A673 (cell line): ENCODE results near the gene TREX2. TPM values are rescaled to one million over a fixed set of nuclear protein-coding genes. Genes with fewer than 3 reads are reported as not detected.

Source experiments
- BruUV-seq: library from RNA; stranded (reverse); fragments of 400-500 nt; replicated peaks from 2 replicates; lab custom pipeline; 2021; lab: Mats Ljungman, UMichigan
- CTCF ChIA-PET: fragments of 300-600 bp; sonication (Branson Sonifier 250); formaldehyde crosslinking; loops from one replicate; lab custom pipeline; 2022; ENCODE audit warnings: antibody characterized with exemption; lab: Charles Lee
- POLR2A ChIA-PET: fragments of 300-600 bp; sonication (Branson Sonifier 250); formaldehyde crosslinking; loops from one replicate; lab custom pipeline; 2022; ENCODE audit warnings: antibody characterized with exemption; ENCODE audit not compliant: low non-redundant PET; lab: Charles Lee
- DNase-seq: peaks from one replicate; pipeline ENCODE4 v3.0.0-alpha.2; 2015; ENCODE audit warnings: low spot score
- H3K27ac ChIP-seq: fragments of 200-600 bp; sonication (generic); 2 replicates; pipeline ENCODE4 v1.5.1; 2016; ENCODE audit warnings: mixed run types, low read depth, mild to moderate bottlenecking, mixed read lengths, antibody characterized with exemption, low read length; ENCODE audit not compliant: poor library complexity, severe bottlenecking
- H3K27me3 ChIP-seq: fragments of 200-600 bp; sonication (generic); replicated peaks from 2 replicates; pipeline ENCODE4 v1.6.1; 2017; ENCODE audit warnings: mixed run types, low read depth, mild to moderate bottlenecking, mixed read lengths, antibody characterized with exemption, low read length; ENCODE audit not compliant: insufficient read depth, poor library complexity
- H3K36me3 ChIP-seq: fragments of 200-600 bp; sonication (generic); 2 replicates; pipeline ENCODE4 v1.6.1; 2016; ENCODE audit warnings: mixed run types, mild to moderate bottlenecking, mixed read lengths, antibody characterized with exemption, low read length; ENCODE audit not compliant: insufficient read depth, poor library complexity, severe bottlenecking
- H3K4me1 ChIP-seq: fragments of 200-600 bp; sonication (generic); 2 replicates; pipeline ENCODE4 v1.6.1; 2017; ENCODE audit warnings: mixed run types, mild to moderate bottlenecking, mixed read lengths, antibody characterized with exemption, low read length; ENCODE audit not compliant: insufficient read depth, poor library complexity, severe bottlenecking
- H3K4me3 ChIP-seq: fragments of 200-600 bp; sonication (generic); 2 replicates; pipeline ENCODE4 v1.5.1; 2016; ENCODE audit warnings: low read depth, mixed run types, mild to moderate bottlenecking, mixed read lengths, low read length; ENCODE audit not compliant: poor library complexity, severe bottlenecking
- H3K9me3 ChIP-seq: fragments of 200-600 bp; sonication (generic); 2 replicates; pipeline ENCODE4 v1.6.1; 2016; ENCODE audit warnings: mixed run types, low read depth, mild to moderate bottlenecking, mixed read lengths, antibody characterized with exemption, low read length; ENCODE audit not compliant: poor library complexity, severe bottlenecking
- CTCF ChIP-seq: fragments of 300-800, 200-600 bp; sonication (generic); conservative IDR thresholded peaks from 2 replicates; pipeline ENCODE4 v1.5.1; 2017; ENCODE audit warnings: low read depth, mild to moderate bottlenecking, antibody characterized with exemption, low read length, moderate library complexity, mixed read lengths
- EZH2 ChIP-seq: fragments of 200-600 bp; sonication (generic); IDR thresholded peaks from 2 replicates; pipeline ENCODE4 v1.6.1; 2017; ENCODE audit warnings: borderline replicate concordance, low read depth, mild to moderate bottlenecking, mixed read lengths, antibody characterized with exemption, low read length; ENCODE audit not compliant: poor library complexity, severe bottlenecking
- intact Hi-C: fragments of 100-400 bp; cut with micrococcal nuclease; formaldehyde crosslinking; loops from one replicate; pipeline ENCODE4 v1.10.0; 2022; ENCODE audit not compliant: unreplicated experiment
- total RNA-seq: library from RNA; stranded (reverse); gene quantifications from 2 replicates; pipeline ENCODE4 v1.2.3, GENCODE V29; 2021

TREX2 gene
- total RNA-seq, 1 experiment from 2014 or later: 0.77 TPM

- TF ChIP-seq EZH2 (no peak), CTCF (no peak)
- Histone ChIP-seq H3K4me1 (no peaks in the 10 kb centered on the region), H3K27me3 (no peaks in the 10 kb centered on the region), H3K4me3 (no peak overlapping the region), H3K36me3 (no peaks in the 10 kb centered on the region), H3K27ac (no peak overlapping the region), H3K9me3 (peaks cover 13% of the 10 kb centered on the region)
- CTCF ChIA-PET: no interaction called here
- intact Hi-C loops: no loop called here
- no TSS peak for BruUV-seq
- no peak for DNase-seq
- POLR2A ChIA-PET: no interaction called here
These were observed 19.7 kb downstream of the TREX2 start for GRCh38 chrX:153426204-153426603.

DNA sequence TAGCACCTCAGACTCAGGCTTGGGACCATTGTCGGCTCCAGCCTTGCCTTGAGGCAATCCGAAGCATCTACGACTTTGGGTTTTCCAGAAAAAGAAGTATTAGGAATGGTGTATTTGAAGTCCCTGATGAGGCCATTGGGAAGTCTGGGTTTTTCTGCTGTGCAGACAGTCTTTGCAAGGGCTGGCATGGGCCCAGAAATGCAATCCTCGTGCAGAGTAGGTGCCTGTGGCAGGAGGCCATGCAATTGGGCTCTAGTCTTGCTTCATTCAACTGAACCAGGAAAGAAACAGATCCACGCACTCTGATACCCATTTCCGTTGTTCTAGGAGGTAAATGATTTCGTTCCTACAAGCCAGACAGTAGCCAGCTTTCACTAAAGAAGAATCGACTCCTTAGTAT lies 22.2 kb downstream of the TREX2 start:
- no peak overlapping the region for H3K4me3 ChIP-seq
- TF ChIP-seq CTCF (no peak), EZH2 (no peak)
- intact Hi-C loops: no loop called here
- no peak for DNase-seq
- no peak overlapping the region for H3K27ac ChIP-seq
- H3K9me3 ChIP-seq: peaks cover 5% of the 10 kb centered on the region
- ChIA-PET CTCF (no interaction called here), POLR2A (no interaction called here)
- H3K27me3 ChIP-seq: no peaks in the 10 kb centered on the region
- H3K4me1 ChIP-seq: no peaks in the 10 kb centered on the region
- H3K36me3 ChIP-seq: no peaks in the 10 kb centered on the region
- no TSS peak for BruUV-seq

DNA sequence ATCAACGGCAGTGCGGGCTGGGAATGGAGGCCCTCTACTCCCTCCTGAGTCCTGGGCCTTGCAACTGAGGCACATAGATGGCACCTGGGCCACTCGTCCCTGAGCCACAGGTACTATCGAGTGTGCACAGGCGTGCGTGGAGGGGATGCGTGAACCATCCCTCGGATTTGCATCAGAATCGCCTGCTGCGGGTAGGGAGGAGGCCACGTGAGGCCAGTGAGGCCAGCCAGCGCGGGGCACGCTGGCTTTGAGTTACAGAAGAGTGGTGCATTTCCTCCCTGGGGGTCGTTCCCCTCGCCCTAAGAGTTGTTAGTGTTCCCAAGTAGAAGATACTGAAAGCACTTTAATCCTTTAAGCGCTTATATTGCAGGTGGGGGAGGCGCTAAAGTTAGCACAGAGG lies 24.0 kb downstream of the TREX2 start:
- H3K27ac ChIP-seq: no peak overlapping the region
- H3K9me3 ChIP-seq: no peaks in the 10 kb centered on the region
- no peak for DNase-seq
- no peak overlapping the region for H3K4me3 ChIP-seq
- ChIA-PET POLR2A (no interaction called here), CTCF (no interaction called here)
- intact Hi-C loops: no loop called here
- no TSS peak for BruUV-seq
- TF ChIP-seq EZH2 (no peak), CTCF (no peak)
- H3K4me1 ChIP-seq: no peaks in the 10 kb centered on the region
- no peaks in the 10 kb centered on the region for H3K36me3 ChIP-seq
- H3K27me3 ChIP-seq: no peaks in the 10 kb centered on the region
